Activated T-helper 1 cell treated with anti-CD3 and anti-CD28 coated beads, Interleukin-12 subunit alpha, Interleukin-12 subunit beta, Interleukin-2, Interleukin-4 antibody, amounts not matched to agents 30 ng/mL and 10 ng/mL and 1 ng/mL, durations not matched to agents 14 hours and 24 hours and 36 hours (primary cell): Measurements from ENCODE around the gene EPS8. TPM values are rescaled to one million over a fixed set of nuclear protein-coding genes. Genes with fewer than 3 reads are reported as not detected.

Experiments used
- DNase-seq: peaks from one replicate; pipeline ENCODE4 v3.0.0; 2021; ENCODE audit warnings: low spot score
- H3K27ac Mint-ChIP-seq: one replicate; pipeline ENCODE4 v1.8.0; 2021; ENCODE audit warnings: mild to moderate bottlenecking, mixed read lengths
- H3K27me3 Mint-ChIP-seq: one replicate; pipeline ENCODE4 v1.8.0; 2022; ENCODE audit warnings: mild to moderate bottlenecking, moderate library complexity, mixed read lengths; ENCODE audit not compliant: insufficient read depth
- H3K36me3 Mint-ChIP-seq: one replicate; pipeline ENCODE4 v1.8.0; 2021; ENCODE audit warnings: low read depth, mixed read lengths
- H3K4me1 Mint-ChIP-seq: one replicate; pipeline ENCODE4 v1.8.0; 2021; ENCODE audit warnings: low read depth, mixed read lengths
- H3K4me3 Mint-ChIP-seq: one replicate; pipeline ENCODE4 v1.8.0; 2021; ENCODE audit warnings: mild to moderate bottlenecking, moderate library complexity, mixed read lengths
- H3K9me3 Mint-ChIP-seq: one replicate; pipeline ENCODE4 v1.8.0; 2021; ENCODE audit warnings: mixed read lengths
- intact Hi-C: fragments of 100-400 bp; cut with micrococcal nuclease; formaldehyde crosslinking; loops from one replicate; pipeline ENCODE4 v1.15.1; 2024
- total RNA-seq: library from RNA; stranded (reverse); gene quantifications from 2 replicates; pipeline ENCODE4 v1.2.3, GENCODE V29; 2022

EPS8 gene
- total RNA-seq, 1 donor from 2014 or later: 1.9 TPM

DNA sequence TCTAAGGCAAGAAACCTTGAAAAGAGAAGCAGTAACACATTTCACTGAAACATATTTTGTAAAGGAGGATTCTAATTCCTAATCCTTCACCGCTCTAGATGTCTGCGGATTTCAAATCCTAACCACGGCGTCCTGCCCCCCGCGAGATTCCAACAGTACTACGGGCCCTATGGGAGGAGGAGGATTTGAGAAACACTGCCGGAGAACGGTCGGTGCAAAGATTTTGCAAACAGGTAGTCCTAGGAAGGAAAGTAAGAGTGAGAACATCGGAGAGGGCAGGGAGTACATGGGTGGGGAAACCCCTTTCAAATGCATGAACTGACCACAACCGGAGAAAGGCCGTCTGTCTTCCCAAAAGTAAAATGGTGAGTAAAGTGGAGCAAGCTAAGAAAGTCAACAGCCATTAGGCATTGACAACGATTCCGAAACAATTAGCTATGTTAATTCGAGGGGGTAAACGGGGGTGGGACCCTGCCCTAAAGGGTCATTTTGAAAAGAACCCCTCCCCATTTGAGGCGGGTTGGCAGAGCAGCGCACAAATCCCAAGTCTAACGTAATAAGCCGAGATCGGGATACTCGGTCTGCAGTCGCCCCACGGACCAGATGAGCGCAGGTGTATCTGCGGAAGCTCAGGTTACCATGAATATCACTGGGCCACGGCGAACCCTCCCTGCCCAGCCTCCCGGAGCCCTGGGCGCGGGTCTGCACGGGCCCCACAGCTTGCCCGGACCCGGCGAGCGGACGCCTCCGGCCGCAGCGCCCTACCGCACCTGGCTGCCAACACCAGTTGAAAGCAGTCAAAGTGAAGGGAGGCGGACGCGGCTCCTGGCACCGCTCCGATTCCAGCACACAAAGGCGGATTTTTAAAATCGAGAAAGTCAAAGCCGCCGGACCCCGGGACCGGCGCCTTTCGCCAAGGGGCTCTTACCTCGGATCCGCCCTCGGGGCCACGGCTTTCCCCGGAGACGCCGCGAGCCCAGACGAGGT is 662 bp downstream of the EPS8 start:
- intact Hi-C loops: loop anchor here (1.0 to 10.0 kb wide), 5 partner anchors 88 to 824 kb away; partner anchors contain the start of genes ARHGDIB and STRAP
- H3K36me3 Mint-ChIP-seq: peaks cover 2% of the 10 kb centered on the region
- peak overlapping the region; percentile 26 for H3K27ac Mint-ChIP-seq
- H3K4me1 Mint-ChIP-seq: peaks cover 19% of the 10 kb centered on the region
- no peaks in the 10 kb centered on the region for H3K9me3 Mint-ChIP-seq
- peak overlapping the region; percentile 91 for H3K4me3 Mint-ChIP-seq
- peaks cover 74% of the 10 kb centered on the region for H3K27me3 Mint-ChIP-seq
- DNase-seq: no peak

DNA sequence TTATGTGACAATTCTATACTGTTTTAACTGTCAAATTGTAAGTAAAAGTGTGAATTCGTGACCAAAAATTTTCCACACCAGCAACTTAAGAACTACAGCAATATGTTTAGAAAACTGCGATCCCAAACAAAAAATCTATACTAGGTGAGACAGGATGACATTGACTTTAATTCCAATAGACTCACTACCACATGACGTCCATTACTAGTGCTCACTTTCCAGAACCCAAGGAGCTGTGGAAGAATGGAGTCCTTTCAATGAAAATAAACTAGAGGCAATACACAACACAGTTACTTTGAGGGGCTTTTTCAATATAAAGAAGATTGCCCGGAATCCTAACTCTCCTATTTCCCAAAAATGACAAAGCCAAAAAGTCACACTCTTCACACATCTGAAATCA is 1.4 kb downstream of the EPS8 start:
- Mint-ChIP-seq H3K36me3 (peaks cover 2% of the 10 kb centered on the region), H3K4me1 (peaks cover 19% of the 10 kb centered on the region), H3K27ac (no peak overlapping the region), H3K9me3 (no peaks in the 10 kb centered on the region), H3K27me3 (peaks cover 72% of the 10 kb centered on the region), H3K4me3 (peak overlapping the region; percentile 91)
- intact Hi-C loops: loop anchor here (2.0 to 10.0 kb wide), 4 partner anchors 87 to 823 kb away; partner anchors contain the start of gene ARHGDIB
- no peak for DNase-seq

DNA sequence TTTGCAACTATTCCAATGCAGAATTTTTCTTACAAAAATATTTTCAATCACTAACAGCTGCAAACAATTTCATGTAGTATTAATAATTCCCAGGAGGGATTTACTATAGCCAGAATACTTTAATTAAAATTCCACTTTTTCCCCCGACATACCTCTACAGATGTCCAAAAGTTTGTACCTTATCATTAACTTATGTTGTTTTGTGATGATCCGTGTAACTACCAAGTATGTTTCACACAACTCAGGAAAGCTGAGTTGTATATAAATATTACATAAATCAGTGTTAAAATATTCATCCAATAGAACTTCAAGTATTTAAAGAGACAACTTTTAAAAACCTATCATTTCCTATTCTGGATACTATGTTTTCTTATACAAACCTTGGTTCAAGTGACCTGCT is 2.4 kb downstream of the EPS8 start:
- Mint-ChIP-seq H3K27ac (no peak overlapping the region), H3K9me3 (no peaks in the 10 kb centered on the region), H3K36me3 (peaks cover 2% of the 10 kb centered on the region), H3K4me3 (no peak overlapping the region), H3K4me1 (peaks cover 19% of the 10 kb centered on the region), H3K27me3 (peaks cover 65% of the 10 kb centered on the region)
- intact Hi-C loops: loop anchor here (10.0 kb wide), 1 partner anchor 822 kb away; the partner anchor contains the start of gene ARHGDIB
- no peak for DNase-seq

DNA sequence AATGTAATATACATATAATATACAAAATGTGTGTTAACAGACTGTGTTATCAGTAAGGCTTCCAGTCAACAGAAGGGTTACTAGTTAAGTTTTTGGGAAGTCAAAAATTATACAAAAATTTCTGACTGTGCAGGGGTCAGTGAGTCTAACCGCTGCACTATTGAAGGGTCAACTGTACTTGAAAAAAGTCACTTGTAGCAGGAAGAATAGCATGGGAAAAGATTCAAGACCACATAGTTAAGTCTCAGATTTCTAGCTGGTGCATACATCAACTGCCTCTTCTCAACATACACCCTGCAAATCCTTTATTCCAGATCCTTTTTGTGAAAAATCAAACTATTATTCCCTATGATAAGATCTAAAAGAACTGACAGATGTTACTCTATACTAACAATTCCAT is 5.9 kb downstream of the EPS8 start:
- Mint-ChIP-seq H3K4me3 (no peak overlapping the region), H3K36me3 (peaks cover 2% of the 10 kb centered on the region), H3K9me3 (no peaks in the 10 kb centered on the region), H3K4me1 (peaks cover 8% of the 10 kb centered on the region), H3K27ac (no peak overlapping the region), H3K27me3 (peaks cover 51% of the 10 kb centered on the region)
- intact Hi-C loops: loop anchor here (10.0 kb wide), 1 partner anchor 818 kb away; the partner anchor contains the start of gene ARHGDIB
- no peak for DNase-seq

DNA sequence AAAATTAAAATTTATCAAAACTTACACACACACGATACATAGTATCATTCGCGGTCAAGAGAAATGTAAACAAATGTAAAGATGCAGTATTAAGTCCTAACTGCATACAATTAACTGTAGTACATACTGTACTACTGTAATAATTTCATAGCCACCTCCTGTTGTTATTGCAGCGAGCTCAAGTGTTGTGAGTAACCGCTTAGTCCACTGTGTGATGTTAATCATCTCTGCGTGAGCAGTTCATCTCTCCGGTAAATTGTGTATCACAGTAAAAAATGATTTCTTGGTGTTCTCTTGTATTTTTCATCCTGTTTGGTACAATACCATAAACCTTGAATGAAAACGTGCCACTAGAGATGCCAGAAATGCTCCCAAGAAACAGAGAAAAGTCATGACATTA is 6.5 kb downstream of the EPS8 start:
- no peaks in the 10 kb centered on the region for H3K36me3 Mint-ChIP-seq
- no peak overlapping the region for H3K4me3 Mint-ChIP-seq
- peaks cover 45% of the 10 kb centered on the region for H3K27me3 Mint-ChIP-seq
- H3K27ac Mint-ChIP-seq: no peak overlapping the region
- peaks cover 1% of the 10 kb centered on the region for H3K4me1 Mint-ChIP-seq
- intact Hi-C loops: loop anchor here (10.0 kb wide), 1 partner anchor 818 kb away; the partner anchor contains the start of gene ARHGDIB
- no peak for DNase-seq
- no peaks in the 10 kb centered on the region for H3K9me3 Mint-ChIP-seq

DNA sequence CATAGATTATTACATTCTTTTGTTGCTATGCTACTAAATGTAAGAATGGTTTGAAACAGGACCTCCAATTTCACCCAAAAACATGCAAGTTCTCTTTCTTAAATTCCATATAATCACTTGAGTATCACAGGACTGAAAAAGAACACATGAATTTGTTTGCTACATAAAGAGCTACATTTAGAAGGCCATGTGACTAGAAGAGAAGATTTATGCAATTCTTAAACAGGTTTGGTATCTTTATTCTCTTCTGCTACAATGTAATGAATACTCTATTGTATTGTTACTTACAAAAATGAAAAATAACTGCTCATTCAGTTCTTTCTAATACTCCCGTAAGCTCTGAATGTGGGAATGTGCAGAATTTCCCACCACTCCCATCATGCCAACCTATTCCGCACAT is 9.3 kb downstream of the EPS8 start:
- no peak for DNase-seq
- H3K27me3 Mint-ChIP-seq: peaks cover 33% of the 10 kb centered on the region
- no peaks in the 10 kb centered on the region for H3K4me1 Mint-ChIP-seq
- H3K4me3 Mint-ChIP-seq: no peak overlapping the region
- no peaks in the 10 kb centered on the region for H3K36me3 Mint-ChIP-seq
- H3K9me3 Mint-ChIP-seq: no peaks in the 10 kb centered on the region
- intact Hi-C loops: loop anchor here (10.0 kb wide), 1 partner anchor 815 kb away; the partner anchor contains the start of gene ARHGDIB
- no peak overlapping the region for H3K27ac Mint-ChIP-seq

DNA sequence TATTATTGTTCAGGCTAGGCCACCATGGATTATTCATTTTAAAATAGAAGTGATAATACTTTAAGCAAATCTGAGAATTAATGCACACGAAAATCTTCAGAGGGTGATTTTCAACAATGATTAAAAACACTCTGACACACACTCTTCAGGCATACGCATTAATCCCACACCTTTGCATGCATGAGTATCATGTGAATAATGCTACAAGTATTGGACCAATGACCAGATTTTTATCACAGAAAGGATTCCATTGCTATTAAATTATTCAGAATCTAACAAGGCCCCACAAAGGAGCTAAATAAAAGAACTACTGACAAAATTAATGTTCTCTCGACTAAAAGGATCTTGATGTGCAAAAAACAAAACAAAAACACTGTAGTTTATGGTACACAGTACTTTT is 11.1 kb downstream of the EPS8 start:
- H3K9me3 Mint-ChIP-seq: no peaks in the 10 kb centered on the region
- no peaks in the 10 kb centered on the region for H3K4me1 Mint-ChIP-seq
- no peak overlapping the region for H3K27ac Mint-ChIP-seq
- H3K36me3 Mint-ChIP-seq: no peaks in the 10 kb centered on the region
- intact Hi-C loops: no loop called here
- no peak overlapping the region for H3K4me3 Mint-ChIP-seq
- DNase-seq: no peak
- H3K27me3 Mint-ChIP-seq: peaks cover 20% of the 10 kb centered on the region

DNA sequence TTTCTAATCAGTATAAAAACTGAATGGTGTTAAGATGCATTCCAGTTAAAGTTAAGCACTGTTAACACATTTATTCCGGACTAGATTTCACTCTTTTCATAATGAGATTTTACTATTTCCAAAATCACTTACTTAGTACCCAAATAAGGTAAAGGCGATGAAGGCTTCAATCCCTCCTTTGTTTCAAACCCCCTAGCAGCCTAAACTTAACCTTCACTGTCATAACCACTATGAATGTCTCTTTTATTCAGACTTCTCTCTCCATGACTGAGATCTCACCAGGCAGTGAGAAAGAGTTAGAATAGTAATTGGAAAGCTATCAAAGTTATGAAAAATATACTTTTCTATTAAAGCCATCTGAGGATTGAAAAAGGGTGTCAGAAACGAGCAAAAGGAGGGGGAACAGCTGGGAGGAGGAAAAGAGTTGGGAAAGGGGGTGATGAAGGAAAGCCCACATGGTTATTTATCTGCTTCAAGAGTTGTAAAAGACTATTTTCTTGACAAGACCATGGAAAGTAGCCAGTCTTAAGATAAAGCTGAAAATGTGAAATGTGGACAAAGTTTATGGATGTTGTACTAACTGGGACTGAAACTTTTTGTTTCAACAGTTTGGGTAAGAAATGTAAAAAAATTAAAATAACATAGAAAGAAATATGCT is 11.7 kb downstream of the EPS8 start:
- Mint-ChIP-seq H3K27ac (no peak overlapping the region), H3K27me3 (peaks cover 17% of the 10 kb centered on the region), H3K9me3 (no peaks in the 10 kb centered on the region)

DNA sequence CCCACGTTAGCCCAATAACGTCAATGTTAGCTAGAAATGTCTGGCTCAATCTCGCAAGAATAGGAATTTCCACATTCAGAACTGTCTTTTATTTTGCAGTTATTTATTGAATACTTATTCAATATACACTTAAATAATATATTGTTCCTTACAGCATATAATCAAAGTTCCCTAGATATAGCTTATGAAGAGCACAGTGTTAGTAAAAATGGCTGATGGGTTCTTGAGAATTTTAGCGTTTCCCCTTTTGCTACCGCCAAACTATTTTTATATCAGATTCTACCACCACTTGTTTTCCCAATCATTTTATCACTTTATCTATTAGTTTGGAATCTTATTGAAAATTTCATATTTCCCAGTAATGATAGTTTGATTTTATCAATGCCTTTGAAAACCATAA is 12.7 kb downstream of the EPS8 start:
- Mint-ChIP-seq H3K27me3 (peaks cover 17% of the 10 kb centered on the region), H3K4me3 (no peak overlapping the region), H3K9me3 (no peaks in the 10 kb centered on the region), H3K27ac (no peak overlapping the region), H3K4me1 (no peaks in the 10 kb centered on the region), H3K36me3 (no peaks in the 10 kb centered on the region)
- intact Hi-C loops: no loop called here
- DNase-seq: no peak

More for the DNA sequence above, 11.7 kb downstream of the EPS8 start:
- DNase-seq: no peak
- intact Hi-C loops: no loop called here
- Mint-ChIP-seq H3K4me3 (no peak overlapping the region), H3K36me3 (no peaks in the 10 kb centered on the region), H3K4me1 (no peaks in the 10 kb centered on the region)

DNA sequence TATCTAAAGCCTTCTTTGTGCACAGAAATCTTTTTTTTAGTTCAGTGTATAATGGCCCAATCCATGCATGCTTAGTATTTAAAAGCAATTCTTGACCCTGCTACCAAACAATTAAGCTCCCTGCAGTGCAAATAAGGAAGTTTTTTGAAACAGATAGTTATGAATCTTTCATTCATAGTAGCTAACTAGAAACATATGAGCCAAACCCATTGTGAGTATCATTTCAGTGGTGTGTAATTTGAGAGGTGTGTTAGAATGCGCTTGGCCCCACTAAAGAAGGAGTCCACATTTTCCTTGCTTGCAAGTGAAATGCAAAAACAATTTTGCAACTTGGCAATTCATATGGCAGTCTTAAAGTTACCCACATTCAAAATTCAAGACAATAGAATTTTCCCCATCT is 14.4 kb downstream of the EPS8 start:
- Mint-ChIP-seq H3K36me3 (no peaks in the 10 kb centered on the region), H3K4me3 (no peak overlapping the region), H3K4me1 (no peaks in the 10 kb centered on the region), H3K27ac (no peak overlapping the region), H3K9me3 (no peaks in the 10 kb centered on the region), H3K27me3 (peaks cover 19% of the 10 kb centered on the region)
- DNase-seq: no peak
- intact Hi-C loops: no loop called here

DNA sequence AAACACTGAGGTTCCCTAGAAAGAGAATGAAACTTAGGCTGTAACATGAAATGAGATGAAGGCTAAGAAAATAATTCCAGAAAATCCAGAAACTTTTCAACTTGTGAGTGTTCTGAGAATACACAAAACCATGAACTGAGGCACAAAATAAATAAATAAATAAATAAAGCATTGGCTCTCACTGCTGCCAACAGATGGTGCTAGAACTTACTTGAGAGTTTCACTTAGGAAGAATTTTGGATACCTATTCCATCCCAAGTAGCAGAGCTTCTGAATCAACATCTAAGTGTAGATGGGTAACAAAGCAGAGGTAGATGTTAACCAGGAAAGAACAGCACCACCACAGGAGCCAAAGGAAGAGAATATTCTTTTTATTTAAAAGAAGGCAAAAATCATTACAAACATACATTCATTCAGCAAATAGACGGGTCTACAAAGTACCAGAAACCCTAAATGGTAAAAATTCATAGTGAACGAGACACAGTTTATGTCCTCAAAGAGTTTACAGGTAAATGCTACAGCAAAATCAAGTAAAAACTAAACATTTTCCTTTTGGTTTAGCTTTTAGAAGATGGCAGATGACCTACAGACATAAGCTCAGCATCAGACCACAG is 16.7 kb downstream of the EPS8 start:
- peaks cover 9% of the 10 kb centered on the region for H3K27me3 Mint-ChIP-seq
- H3K4me1 Mint-ChIP-seq: no peaks in the 10 kb centered on the region
- H3K36me3 Mint-ChIP-seq: no peaks in the 10 kb centered on the region
- H3K27ac Mint-ChIP-seq: no peak overlapping the region
- intact Hi-C loops: loop anchor here (1.0 kb wide), 1 partner anchor 84 kb away; no protein-coding TSS in a partner anchor
- H3K4me3 Mint-ChIP-seq: no peak overlapping the region
- no peaks in the 10 kb centered on the region for H3K9me3 Mint-ChIP-seq
- DNase-seq: no peak

DNA sequence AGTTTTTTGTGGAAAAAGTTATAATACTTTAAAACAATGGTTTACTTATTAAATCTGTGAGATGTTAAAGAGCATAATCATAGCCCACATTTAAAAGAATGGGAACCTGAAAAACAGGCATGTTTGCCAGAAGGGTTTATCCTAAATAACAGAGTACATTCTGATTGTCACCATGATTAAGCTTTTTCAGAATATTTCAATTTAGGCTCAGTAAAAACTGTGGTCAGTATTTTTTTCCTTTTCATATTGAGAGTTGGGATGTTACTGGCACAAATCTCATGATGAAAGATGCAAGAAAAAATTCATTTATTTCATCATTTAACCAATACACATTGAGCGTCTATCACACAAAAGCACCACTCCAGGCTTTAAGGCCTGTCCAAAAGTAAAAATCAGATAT is 18.6 kb downstream of the EPS8 start:
- Mint-ChIP-seq H3K36me3 (no peaks in the 10 kb centered on the region), H3K4me1 (no peaks in the 10 kb centered on the region), H3K4me3 (no peak overlapping the region), H3K9me3 (no peaks in the 10 kb centered on the region), H3K27me3 (peaks cover 2% of the 10 kb centered on the region), H3K27ac (no peak overlapping the region)
- intact Hi-C loops: no loop called here
- no peak for DNase-seq
